NCI-H345 (cell line): ENCODE results near the gene TP53I13.
"Not testable (repeated sequence)": the region's sequence is repeated elsewhere in the genome, so short reads cannot be mapped to it uniquely, and the experiment has no call there.

Experiments
- DNase-seq: peaks from one replicate; lab custom pipeline; 2025; lab: John Stamatoyannopoulos, UW

TP53I13 gene, protein sequence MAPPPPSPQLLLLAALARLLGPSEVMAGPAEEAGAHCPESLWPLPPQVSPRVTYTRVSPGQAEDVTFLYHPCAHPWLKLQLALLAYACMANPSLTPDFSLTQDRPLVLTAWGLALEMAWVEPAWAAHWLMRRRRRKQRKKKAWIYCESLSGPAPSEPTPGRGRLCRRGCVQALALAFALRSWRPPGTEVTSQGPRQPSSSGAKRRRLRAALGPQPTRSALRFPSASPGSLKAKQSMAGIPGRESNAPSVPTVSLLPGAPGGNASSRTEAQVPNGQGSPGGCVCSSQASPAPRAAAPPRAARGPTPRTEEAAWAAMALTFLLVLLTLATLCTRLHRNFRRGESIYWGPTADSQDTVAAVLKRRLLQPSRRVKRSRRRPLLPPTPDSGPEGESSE

DNA sequence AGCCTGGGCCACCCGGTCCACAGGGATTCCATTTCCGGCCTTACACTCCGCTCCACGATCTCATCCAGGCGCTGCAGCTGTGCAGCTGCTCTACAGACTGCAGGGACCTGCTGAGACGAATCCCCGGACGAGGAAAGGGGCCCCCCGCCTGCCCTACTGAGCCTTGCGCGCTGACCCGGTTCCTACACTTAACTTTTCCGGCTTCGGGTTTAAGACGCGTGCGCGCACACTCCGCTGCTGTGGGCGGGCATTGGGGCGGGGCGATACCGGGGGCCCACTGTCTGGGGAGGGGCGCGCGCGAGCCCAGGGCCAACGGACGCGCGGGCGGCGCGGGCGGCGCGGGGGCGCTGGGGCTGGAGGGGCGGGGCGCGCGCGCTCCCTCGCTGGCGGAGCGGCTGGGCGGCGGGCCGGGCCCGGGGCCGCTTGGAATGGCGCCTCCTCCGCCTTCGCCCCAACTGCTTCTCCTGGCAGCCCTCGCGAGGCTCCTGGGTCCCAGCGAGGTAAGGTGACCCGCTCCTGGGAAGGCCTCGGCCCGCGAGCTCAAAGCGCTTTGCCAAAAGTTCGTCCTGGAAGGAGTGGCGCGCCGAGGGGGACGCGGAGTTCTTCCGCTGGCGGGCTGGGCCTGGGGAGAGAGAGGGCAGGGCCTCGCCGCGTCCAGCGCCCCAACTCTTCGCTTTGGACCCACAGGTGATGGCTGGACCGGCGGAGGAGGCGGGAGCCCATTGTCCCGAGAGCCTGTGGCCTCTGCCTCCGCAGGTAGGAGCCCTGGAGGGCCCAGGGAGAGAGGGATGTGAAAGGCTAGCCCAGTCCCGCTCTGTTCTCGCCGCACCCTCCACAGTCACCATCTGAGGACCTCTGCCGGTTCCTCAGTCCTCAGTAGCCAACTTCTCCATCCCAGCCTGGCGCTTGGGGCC lies at the start of gene TP53I13:
Gene TP53I13 (plus strand): TSS at position 371 of the 914 bp plus-strand sequence. CDS start 58 bp downstream, at position 429.
- DNase-seq: peak; percentile 73

DNA sequence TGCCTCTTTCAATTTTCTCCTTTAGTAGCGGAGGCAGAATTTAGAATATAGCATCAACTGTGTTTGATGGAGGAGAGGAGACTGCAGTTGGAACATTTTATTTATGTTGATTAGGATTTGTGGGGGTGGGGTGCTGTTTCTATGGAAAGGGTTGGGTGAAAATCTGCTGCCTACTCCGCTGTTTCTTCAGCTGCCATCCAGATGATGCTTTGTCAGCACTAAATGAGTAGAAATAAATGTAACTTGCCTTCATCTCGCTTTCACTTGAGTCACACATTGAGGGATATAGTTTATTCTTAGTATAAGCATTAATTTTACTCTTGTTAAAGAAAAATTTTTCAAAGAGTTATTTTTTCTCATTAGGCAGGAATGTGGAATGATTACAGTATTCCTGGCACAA lies 43.8 kb upstream of the TP53I13 start:
- DNase-seq: no peak

DNA sequence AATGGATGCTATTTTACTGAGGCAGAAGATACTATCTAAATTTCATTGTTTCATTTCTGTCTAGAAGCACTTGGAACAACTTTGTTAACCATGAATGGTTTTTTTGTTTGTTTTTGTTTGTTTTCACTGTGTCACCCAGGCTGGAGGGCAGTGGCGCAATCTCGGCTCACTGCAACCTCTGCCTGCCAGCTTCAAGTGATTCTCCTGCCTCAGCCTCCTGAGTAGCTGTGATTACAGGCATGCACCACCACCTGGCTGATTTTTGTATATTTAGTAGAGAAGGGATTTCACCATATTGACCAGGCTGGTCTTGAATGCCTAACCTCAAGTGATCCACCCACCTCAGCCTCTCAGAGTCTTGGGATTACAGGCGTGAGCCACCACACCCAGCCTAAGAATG lies 42.2 kb upstream of the TP53I13 start:
- no peak for DNase-seq

DNA sequence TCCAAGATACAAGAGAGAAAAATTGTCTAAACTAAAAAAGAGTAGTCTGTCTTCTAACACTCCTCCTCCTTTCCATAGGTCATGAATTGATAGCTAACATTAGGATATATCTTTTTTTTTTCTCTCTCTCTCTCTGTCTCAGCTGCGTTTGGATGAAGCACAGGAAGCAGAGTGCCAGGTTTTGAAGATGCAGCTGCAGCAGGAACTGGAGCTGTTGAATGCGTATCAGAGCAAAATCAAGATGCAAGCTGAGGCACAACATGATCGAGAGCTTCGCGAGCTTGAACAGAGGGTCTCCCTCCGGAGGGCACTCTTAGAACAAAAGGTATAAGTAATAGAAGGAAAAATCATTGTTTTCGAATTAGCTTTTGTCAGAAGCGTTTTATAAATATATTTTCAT lies 34.5 kb upstream of the TP53I13 start:
- no peak for DNase-seq

DNA sequence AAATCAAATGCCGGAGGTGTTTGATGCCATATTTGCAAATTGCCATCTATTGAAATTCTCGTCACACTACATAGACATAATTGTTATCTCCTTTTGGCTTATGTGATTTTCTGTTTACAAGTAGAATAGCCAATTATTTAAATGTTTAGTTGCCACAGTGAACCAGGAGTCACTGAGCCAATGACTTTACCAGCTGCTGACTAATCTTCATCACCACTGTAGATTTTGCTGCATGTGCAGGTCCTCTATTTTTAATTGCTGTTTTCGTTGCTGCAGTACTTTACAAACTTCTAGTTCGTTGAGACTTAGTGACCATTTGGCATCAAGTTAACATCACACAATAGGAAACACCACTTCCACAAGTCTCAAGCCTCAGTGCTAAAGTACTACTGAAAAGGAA lies 24.4 kb upstream of the TP53I13 start:
- DNase-seq: no peak

DNA sequence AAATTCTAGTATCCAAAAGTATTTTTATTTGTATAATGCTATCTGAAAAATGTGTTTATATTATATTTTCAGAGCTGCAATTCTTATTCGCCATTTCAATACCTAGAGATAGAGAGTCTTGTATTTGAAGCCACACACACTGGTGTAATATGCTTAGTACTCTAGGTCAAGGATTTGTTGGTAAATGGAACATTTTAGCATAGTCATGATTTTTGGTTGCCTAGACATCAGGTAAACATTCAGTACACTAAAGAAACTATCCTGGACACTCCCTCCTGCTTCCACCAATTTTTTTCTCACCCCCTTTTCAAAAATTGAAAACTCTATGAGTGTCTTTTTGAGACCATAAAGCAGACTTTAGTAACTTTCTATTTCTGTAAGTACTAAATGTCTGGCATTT lies 22.4 kb upstream of the TP53I13 start:
- no peak for DNase-seq

DNA sequence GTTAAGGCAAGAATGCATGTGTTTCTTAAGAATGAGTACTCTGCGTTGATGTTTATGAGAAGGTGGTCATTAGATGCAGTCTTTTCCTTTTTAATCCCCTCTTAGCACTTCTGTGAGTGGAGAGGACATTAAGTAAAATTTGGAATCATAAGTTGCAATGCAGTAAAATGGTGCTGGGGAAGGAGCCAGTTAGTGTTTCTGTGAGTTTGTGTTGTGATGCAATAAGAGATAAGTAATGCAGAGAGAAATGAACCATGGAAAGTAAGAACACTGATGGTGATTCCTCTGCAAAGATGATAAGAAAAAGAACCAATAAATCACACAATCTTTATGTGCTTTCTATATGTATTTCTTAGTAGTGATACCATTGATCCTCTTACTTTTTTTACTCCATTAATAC lies 21.7 kb upstream of the TP53I13 start:
- no peak for DNase-seq

DNA sequence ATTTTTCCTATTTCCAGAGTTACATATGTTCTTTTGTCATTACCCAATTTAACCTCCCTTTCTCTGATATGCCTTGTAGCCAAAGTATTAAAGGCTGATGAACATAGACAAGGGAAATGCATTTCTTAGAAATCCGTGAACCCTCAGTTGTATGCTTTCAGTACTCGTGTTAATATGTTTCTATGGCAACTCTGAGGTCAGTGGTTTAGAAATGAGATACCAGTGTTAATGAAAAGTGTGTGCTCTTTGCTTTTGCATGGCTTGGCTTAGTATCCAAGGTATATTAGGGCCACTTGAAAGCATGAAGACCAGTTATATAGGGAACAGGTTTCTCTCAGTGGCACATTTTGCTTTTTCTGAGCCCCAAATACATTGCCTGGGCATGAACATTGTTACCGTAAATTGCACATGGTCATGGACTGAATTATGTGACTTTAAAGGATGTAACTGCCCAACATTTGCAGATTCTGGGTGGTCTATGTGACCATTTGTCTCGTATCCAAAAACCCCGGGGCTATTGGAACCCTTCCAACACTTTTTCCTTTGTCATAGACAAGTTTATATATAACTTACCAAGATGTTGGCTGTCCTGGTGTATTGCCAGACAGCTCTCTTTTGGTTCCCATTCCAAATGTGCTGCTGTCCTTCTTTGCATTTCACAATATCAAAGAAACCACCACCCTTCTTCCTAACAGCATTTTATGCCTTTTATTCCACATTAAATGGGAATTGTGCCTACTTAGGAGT lies 19.2 kb upstream of the TP53I13 start:
- peak; percentile 6 for DNase-seq

DNA sequence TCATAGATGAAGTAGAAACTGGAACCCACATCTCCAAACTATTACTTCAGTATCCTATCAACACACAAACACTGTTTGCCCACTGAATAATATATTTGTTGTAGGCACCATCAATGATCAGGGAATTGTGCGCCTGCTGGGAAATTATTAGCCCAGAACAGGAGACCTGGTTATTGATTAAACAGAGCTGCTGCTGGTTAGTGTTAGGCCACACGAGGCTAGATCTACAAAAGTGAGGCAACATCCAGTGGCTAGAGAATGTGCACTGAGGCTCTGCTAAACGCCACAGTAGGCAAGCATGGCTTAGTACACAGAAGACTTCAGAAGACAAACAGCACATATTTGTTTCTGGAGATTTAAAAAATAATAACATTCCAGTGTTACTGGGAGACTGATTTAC lies 12.7 kb upstream of the TP53I13 start:
- no peak for DNase-seq

DNA sequence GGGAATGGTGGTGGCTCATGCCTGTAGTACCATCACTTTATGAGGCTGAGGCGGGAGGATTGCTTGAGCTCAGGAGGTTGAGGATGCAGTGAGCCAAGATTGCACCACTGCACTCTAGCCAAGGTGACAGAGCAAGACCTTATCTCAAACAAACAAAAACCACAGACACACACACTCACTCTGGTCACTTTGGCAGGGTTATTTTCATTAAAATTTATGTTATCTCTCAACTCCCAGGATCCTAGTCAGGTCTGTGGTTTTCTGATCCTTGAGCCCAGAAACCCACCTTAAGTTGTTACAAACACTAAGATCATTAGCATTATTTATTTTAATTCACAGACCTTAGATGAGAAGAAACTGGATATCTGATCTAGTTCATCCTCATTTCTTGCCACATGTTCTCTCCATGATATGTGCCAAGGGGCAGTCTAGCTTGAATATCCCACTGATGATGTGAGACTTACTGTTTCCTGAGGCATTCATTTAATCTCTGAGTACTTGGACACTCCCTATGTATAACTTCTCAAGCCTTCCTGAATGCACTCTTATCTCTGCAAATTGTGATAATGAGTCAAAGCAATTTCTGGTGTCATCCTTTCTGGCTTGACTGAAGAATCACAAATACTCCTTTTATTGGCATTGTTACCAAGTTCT lies 11.3 kb upstream of the TP53I13 start:
- DNase-seq: no peak

DNA sequence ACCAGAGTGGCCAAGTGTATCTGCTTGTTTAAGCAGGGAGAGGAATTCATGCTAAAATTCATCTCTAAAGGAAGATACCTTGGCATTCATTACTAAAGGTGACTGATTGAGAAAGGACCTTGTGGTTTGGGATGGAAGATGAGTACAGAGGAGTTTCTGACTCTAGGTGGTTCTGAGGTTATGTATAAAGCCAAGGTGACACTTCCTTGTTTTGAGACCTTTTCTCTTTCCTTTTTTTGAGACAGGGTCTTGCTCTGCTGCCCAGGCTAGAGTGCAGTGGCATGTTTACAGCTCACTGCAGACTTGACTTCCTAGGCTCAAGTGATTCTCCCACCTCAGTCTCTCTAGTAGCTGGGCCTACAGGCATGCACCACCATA lies 10.8 kb upstream of the TP53I13 start:
- DNase-seq: no peak

DNA sequence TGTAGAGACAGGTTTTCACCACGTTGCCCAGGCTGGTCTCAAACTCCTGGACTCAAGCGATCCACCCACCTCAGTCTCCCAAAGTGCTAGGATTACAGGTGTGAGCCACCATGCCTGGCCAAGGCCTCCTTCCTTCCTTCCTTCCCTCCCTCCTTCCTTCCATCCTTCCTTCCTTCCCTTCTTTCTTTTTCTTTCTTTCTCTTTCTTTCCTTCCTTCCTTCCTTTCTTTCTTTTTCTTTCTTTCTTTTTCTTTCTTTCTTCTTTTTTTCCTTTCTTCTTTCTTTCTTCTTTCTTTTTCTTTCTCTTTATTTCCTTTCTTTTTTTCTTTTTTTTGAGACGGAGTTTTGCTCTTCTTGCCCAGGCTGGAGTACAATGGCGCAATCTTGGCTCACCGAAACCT lies 10.4 kb upstream of the TP53I13 start:
- not testable (repeated sequence) for DNase-seq

DNA sequence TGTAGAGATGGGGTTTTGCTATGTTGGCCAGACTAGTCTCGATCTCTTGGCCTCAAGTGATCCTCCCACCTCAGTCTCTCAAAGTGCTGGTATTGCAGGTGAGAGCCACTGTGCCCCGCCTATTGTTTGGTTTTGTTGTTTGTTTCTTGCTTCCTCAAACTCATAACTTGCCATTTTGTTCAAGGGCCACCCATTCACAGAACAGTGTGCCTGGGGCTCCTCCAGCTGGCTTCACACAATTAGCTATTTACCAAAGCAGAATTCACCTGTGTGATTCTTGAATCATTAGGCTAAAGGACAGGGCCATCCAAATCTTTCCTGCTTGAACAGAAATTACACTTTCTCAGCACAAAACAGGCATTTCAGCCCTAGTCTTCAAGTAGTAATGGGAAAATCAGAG lies 8.9 kb upstream of the TP53I13 start:
- DNase-seq: no peak

DNA sequence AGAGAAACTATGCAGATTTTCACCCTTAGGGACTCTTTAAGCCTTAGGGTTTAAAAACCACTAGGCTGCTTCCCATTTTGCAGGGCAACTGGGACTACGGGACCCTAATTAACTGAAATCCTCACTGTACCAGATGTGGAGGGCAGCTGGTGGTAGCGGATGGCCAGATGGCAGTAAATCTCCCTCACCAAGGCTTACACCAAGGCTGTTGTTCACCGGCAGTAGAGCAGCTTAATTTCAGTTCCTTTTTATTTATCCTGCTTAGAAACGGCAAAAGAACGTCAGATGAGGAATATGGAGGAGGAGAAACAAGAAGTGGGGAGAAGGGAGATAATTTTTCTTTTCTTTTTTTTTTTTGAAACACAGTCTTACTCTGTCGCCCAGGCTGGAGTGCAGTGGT lies 8.2 kb upstream of the TP53I13 start:
- DNase-seq: no peak

DNA sequence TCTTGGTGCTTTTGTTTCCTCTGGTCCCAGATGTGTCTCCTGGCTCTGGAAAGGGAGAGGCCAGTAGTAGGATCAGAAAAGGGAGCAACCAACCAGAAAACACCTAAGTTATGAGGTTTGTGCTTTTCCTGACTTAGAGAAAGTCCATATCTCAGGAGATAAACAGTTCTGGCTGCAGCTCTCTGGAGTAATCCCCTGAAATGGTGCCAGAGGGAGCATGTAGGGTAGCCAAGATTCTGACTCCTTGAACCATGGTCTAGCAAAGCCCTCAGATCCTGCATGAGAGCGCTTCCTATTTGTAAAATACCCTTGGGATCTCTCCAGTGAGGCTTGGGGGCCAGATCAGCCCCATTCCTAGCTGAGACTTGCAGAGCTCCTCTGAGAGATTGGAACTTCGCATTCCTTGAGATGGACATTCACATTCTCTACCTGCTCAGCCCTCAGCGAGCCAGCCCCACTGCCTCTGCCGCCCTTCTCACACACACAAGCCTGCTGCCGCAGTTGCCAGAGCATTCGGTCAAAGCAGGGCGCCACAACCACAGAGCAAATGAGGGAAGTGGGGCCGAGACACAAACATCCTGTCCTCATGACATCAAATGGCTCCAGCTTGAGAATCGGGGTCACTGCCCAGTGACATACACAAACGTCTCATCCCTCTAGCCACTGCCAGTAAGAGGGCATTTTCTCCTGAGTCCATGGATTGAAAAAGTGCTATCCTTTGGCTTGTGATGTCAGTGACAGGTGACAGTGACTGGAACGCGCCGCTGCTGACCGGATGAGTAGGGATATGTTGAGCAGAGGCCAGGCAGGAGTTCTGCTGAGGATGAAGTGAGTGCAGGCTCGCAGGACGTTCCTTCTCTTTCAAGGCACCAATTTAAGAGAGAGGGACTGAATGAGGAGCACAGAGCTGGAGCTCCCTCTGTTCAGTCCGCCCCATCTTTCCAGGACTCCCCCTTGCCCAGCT lies 6.7 kb upstream of the TP53I13 start:
- no peak for DNase-seq

DNA sequence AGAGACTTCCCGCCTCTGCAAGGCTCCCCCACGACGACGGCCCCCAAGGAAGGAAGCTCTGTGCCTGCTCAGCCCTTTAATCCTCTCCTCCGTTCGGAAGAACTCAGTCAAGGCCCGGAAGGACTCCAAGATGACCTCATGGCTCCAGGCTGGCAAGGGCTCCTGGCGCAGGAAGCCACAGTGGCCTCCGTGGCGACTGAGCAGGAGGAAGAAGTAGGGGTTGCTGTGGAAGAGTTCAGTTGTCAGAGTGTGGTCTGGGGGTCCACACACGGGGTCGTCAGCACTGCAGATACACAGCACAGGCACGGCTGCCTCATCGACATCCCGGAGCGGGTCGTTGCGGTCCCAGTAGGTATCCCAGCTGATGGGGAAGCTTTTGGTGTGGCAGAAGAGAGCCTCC lies 5.9 kb upstream of the TP53I13 start:
- no peak for DNase-seq

DNA sequence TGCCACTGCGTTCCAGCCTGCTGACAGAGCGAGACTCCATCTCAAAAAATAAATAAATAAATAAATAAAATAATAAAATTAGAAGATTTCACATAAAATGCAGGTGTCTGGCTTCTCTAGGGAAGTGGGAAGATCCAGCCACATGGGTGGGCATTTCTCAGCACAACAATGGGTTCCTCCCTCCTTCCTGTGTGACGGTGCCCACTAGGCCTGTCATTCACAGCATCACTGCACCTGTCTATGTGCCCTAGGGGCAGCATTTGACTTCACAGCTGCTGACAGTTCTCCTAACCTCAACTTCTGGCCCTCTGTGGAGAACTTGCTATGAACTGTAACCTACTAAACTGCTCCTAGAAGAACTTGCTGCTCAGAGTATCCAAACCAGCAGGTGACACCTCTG lies 4.7 kb upstream of the TP53I13 start:
- DNase-seq: no peak

DNA sequence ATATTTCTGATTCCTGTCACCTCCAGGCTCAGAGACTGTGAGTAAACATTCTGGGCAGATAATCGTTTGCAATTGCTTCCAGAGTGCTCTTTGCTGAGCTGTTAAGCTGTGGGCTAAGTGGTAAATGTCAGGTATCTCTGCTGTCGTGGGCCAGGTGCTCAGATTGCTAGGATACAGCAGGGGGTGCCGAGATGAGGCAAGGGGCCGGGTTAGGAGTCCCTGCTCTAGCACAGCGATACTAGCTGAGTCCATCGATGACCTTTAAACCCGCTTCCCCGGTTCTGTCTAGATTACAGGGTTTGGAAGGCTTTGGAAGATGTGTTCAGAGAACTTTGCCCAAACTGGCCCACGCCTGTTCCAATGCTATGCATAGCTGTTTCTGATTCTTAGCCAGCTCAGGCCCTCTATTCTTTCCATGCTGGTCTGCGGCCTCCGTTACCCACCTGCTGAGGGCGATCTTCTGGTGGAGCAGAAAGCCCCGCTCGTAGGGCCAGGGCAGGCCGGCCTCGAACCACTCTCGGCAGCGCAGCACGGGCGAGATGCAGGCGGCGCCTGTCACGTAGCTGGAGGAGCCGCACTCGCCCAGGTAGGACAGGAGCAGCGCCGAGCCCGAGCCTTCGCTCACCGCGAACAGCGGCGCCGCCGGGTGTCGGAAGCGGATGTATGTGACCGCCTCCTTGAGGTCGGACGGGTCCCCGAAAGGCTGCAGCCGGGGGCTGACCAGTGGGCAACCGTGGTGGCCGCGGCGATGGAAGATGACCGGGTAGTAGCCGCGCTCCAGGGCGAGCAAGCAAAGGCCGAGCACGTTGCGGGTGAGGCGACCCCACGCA lies 2.6 kb upstream of the TP53I13 start:
- peak; percentile 72 for DNase-seq

DNA sequence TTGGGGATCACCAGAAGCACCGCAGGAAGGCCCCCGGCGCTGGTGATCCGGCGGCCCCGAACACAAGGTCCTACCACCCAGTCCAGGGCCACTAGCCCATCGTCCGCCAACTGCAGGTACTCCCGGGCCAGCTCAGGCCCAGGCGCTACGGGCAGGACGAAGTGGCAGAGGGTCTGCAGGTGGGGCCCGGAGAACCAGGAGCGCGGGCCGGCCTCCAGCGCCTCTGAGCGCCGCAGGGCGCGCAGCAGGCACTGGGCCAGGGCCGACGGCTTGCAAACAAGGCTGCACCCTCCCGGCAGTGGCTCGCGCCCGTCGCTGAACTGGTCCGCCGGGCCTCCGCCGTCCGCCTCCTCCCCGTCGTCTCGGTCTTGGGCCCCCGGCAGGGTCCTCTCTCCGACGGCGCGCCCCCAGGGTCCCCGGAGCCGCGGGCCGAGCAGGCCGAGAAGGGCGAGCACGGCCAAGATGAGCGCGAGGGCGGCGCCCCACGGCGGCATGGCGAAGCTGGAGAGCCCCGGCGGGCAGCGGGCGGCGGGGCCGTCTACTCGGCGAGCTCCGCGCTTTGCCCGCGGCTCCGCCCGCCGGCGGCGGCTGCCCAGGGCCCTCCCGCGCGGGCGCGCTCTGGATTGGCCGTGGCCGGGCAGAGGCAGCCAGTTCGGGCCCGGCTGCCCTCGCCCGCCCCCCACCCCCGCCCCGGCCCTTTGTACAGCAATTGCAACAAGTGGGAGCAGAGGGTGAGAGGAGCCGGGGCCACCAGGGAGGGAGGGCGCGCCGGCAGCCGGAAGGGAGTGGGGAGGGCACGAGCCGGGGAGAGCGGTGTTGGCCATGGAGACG lies 1.8 kb upstream of the TP53I13 start, which contains the start of gene ABHD15:
Gene ABHD15 (minus strand): TSS at position 565 of the 831 bp plus-strand sequence. CDS start 71 bp downstream, at position 494.
- DNase-seq: peak; percentile 58
